Measurements from ENCODE around the gene TLR9.

GRCh38 chr3:52246728-52247408 is 21.4 kb upstream of the TLR9 start:
- no peak for TF ChIP-seq TAF1 (IDR thresholded peaks at IDR 0.05; ENCODE audit: borderline replicate concordance, low read depth, low read length)
- TF ChIP-seq POLR2AphosphoS5 (IDR thresholded peaks at IDR 0.05; ENCODE audit: low read depth, low read length), result no peak; the same call in 1 of the 2 replicates
- no peak for TF ChIP-seq POLR2A (IDR thresholded peaks at IDR 0.05; ENCODE audit: low read depth, low read length)

Data from GM12892 (cell line).